HG02623 (cell line): ENCODE measurements around the gene THADA.

Experiments used
- ATAC-seq: cut with Tn5 transposase; IDR thresholded peaks from one replicate; pipeline ENCODE4 v1.9.1; 2021; ENCODE audit warnings: moderate library complexity; ENCODE audit not compliant: unreplicated experiment

The THADA gene

GRCh38 chr2:43445781-43446180 is 150.1 kb downstream of the THADA start:
- ATAC-seq = no peak

GRCh38 chr2:43444989-43445645 is 150.7 kb downstream of the THADA start:
- no peak for ATAC-seq

GRCh38 chr2:43443282-43443681 is 152.6 kb downstream of the THADA start:
- no peak for ATAC-seq

- no peak for ATAC-seq
Measured at GRCh38 chr2:43441195-43441594, 154.6 kb downstream of the THADA start.

GRCh38 chr2:43438858-43439655 is 156.8 kb downstream of the THADA start:
- no peak for ATAC-seq

GRCh38 chr2:43438342-43438741 is 157.5 kb downstream of the THADA start:
- no peak for ATAC-seq

- no peak for ATAC-seq
Measured at GRCh38 chr2:43437363-43437762, 158.5 kb downstream of the THADA start.

GRCh38 chr2:43436431-43436830 is 159.4 kb downstream of the THADA start:
- ATAC-seq = no peak

GRCh38 chr2:43435746-43436145 is 160.1 kb downstream of the THADA start:
- ATAC-seq = no peak

GRCh38 chr2:43430489-43430888 is 165.3 kb downstream of the THADA start:
- ATAC-seq = no peak

- no peak for ATAC-seq
Measured at GRCh38 chr2:43429369-43429768, 166.5 kb downstream of the THADA start.

GRCh38 chr2:43427032-43427424 is 168.8 kb downstream of the THADA start:
- no peak for ATAC-seq

- peak; percentile 90 for ATAC-seq
Measured at GRCh38 chr2:43426305-43427031, 169.4 kb downstream of the THADA start.

GRCh38 chr2:43425659-43426058 is 170.2 kb downstream of the THADA start:
- ATAC-seq = no peak

- ATAC-seq = no peak
Measured at GRCh38 chr2:43424262-43425207, 171.3 kb downstream of the THADA start.

- no peak for ATAC-seq
Measured at GRCh38 chr2:43423941-43424261, 171.9 kb downstream of the THADA start.

GRCh38 chr2:43421194-43421593 is 174.6 kb downstream of the THADA start:
- no peak for ATAC-seq

GRCh38 chr2:43420389-43420801 is 175.4 kb downstream of the THADA start:
- ATAC-seq = no peak

GRCh38 chr2:43419876-43420275 is 176.0 kb downstream of the THADA start:
- no peak for ATAC-seq

- no peak for ATAC-seq
Measured at GRCh38 chr2:43419243-43419642, 176.6 kb downstream of the THADA start.

GRCh38 chr2:43418680-43419079 is 177.2 kb downstream of the THADA start:
- no peak for ATAC-seq
